ENCODE measurements around the gene RPS6KA3.

DNA sequence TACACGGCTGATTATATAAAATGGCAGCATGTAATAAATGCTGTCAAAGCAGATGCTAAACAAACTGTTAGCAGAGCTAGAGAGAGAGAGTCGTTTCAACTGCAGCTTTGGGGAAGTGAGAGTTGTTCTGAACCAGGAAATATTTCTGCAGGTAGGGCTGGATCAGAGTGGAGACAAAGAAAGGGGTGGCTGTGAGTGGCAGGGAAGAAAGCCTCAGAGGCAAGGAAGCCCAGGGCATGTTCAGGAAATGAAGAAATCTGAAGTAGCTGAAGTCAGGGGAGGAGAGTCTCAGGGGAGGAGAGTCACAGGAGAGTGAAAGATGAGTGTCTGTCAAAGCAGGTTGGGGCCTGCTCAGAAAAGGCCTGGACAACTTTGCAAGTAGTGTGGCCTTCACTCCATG is 48.4 kb upstream of the RPS6KA3 start:
- TF ChIP-seq, protein P1, sequence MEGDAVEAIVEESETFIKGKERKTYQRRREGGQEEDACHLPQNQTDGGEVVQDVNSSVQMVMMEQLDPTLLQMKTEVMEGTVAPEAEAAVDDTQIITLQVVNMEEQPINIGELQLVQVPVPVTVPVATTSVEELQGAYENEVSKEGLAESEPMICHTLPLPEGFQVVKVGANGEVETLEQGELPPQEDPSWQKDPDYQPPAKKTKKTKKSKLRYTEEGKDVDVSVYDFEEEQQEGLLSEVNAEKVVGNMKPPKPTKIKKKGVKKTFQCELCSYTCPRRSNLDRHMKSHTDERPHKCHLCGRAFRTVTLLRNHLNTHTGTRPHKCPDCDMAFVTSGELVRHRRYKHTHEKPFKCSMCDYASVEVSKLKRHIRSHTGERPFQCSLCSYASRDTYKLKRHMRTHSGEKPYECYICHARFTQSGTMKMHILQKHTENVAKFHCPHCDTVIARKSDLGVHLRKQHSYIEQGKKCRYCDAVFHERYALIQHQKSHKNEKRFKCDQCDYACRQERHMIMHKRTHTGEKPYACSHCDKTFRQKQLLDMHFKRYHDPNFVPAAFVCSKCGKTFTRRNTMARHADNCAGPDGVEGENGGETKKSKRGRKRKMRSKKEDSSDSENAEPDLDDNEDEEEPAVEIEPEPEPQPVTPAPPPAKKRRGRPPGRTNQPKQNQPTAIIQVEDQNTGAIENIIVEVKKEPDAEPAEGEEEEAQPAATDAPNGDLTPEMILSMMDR (IDR thresholded peaks at IDR 0.05; ENCODE audit: borderline replicate concordance, extremely low read depth, low read length, poor library complexity, severe bottlenecking) = no peak
- no peak for TF ChIP-seq EZH2 (IDR thresholded peaks at IDR 0.05; ENCODE audit: borderline replicate concordance, low read depth, low read length, severe bottlenecking)
